Kidney epithelial cell (primary cell): ENCODE data around the gene SFN. TPM values are rescaled to one million over a fixed set of nuclear protein-coding genes. Genes with fewer than 3 reads are reported as not detected.

Source experiments
- DNase-seq: peaks from one replicate; pipeline ENCODE4 v3.0.0-alpha.2; 2010; ENCODE audit warnings: low read depth
- H3K27me3 ChIP-seq: 2 replicates; pipeline ENCODE4 v1.6.0; 2011; ENCODE audit warnings: low read length; ENCODE audit not compliant: control insufficient read depth, insufficient read depth
- H3K36me3 ChIP-seq: 2 replicates; pipeline ENCODE4 v1.5.1; 2011; ENCODE audit warnings: low read length; ENCODE audit not compliant: control insufficient read depth, insufficient read depth
- H3K4me3 ChIP-seq: 2 replicates; pipeline ENCODE4 v1.5.1; 2011; ENCODE audit warnings: low read depth, mild to moderate bottlenecking, control low read depth, low read length
- CTCF ChIP-seq: IDR thresholded peaks from 2 replicates; pipeline ENCODE4 v1.5.1; 2011; ENCODE audit warnings: mild to moderate bottlenecking, moderate library complexity, low read length, control low read depth, inconsistent platforms; ENCODE audit not compliant: insufficient read depth, poor library complexity, severe bottlenecking
- total RNA-seq: library from RNA; depleted of rRNA; stranded (reverse); fragments of >200 nt; gene quantifications from 2 replicates; pipeline ENCODE4 v1.2.3, GENCODE V29; 2015

The SFN gene
- total RNA-seq, 1 donor from 2014 or later: 89.0 TPM

DNA sequence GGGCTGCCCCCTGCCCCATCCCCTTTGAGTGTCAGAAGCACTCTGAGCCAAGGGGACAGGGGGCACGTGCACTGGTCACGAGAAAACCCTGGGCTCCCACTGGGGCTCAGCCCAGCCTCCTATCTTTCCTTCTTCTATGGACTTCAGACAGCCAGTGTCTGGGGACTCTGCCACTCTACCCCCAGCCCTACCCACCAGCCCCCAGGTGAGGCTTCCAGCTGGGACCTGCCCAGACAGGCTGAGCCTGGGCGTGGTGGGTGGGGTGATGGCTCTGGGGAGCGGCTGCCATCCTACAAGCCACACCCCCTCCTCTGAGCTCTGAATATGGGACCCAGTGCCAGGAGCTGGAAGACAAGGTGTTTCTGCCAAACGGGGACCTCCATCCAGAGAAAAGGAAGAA lies 8.0 kb upstream of the SFN start:
- TF ChIP-seq CTCF: no peak
- Histone ChIP-seq H3K4me3 (no peak overlapping the region), H3K27me3 (no peaks in the 10 kb centered on the region), H3K36me3 (peaks cover 2% of the 10 kb centered on the region)
- no peak for DNase-seq

GRCh38 chr1:26855636-26856035 lies 7.3 kb upstream of the SFN start:
- H3K27me3 ChIP-seq: no peaks in the 10 kb centered on the region
- DNase-seq: no peak
- H3K4me3 ChIP-seq: no peak overlapping the region
- peaks cover 2% of the 10 kb centered on the region for H3K36me3 ChIP-seq
- TF ChIP-seq CTCF: no peak

DNA sequence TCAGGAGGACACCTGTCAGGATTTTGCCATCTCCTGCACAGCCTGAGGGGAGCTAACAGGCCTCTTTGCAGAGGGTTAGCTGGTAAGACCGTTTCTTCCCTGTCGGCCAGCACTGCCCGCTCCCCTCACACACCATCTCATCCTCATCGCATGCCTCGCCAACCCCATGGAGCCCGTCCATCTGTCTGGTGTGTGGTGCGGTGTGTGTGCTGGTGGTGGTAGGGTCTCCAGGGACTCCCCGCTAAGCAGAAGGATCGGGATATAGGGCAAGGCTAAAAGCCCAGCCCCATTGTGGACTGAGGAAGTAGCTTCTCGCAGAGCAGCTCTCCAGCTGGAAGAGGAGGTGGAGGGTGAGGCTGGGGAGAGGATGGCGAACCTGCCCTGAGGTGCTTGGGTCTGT lies 6.8 kb upstream of the SFN start:
- no peaks in the 10 kb centered on the region for H3K27me3 ChIP-seq
- TF ChIP-seq CTCF: no peak
- H3K36me3 ChIP-seq: peaks cover 2% of the 10 kb centered on the region
- no peak for DNase-seq
- H3K4me3 ChIP-seq: no peak overlapping the region

GRCh38 chr1:26856604-26857469 lies 6.1 kb upstream of the SFN start:
- no peak for DNase-seq
- H3K27me3 ChIP-seq: no peaks in the 10 kb centered on the region
- no peak overlapping the region for H3K4me3 ChIP-seq
- H3K36me3 ChIP-seq: no peaks in the 10 kb centered on the region
- no peak for TF ChIP-seq CTCF

DNA sequence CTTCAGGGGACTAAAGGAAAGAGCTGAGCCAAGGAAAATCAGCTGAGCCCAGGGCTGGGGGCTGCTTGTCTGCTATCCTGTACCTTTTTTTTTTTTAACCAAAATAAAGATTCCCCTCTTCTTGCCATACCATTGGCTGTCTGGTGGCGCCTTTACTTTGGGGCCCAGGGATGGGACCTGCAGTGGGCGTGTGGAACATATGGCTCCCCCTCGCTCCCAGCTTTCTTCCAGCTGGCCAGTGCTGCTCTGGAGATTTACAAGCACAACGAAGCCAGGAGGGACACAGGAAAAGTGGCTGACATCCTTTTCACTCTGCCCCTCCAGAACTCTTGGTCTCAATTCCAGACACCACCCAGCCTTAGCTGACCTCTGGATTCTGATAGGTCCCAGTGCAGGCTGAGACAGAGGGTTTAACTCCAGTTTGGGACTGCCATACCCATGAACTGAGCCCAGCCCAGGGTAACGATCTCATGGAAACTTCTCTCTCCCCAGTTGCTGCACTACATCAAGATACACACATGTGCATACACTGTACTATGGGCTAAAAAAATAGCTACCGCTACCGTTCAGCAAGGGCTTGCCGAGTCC lies 5.4 kb upstream of the SFN start:
- Histone ChIP-seq H3K4me3 (no peak overlapping the region), H3K27me3 (no peaks in the 10 kb centered on the region), H3K36me3 (no peaks in the 10 kb centered on the region)
- no peak for TF ChIP-seq CTCF
- no peak for DNase-seq
